IMR-90 (cell line): Measurements from ENCODE around the gene GPLD1. TPM values are rescaled to one million over a fixed set of nuclear protein-coding genes. Genes with fewer than 3 reads are reported as not detected.

Experiments used
- ATAC-seq: fragments of 200-7000 bp; cut with Tn5 transposase; 2 replicates; pipeline ENCODE4 v1.9.1; 2020; ENCODE audit warnings: low read depth, mild to moderate bottlenecking, moderate library complexity
- BruUV-seq: library from RNA; stranded (reverse); fragments of 400-500 nt; replicated peaks from 2 replicates; lab custom pipeline; 2021; lab: Mats Ljungman, UMichigan
- CTCF ChIA-PET: fragments of 300-600 bp; formaldehyde crosslinking; extraction: SDS; loops from one replicate; lab custom pipeline; 2021; ENCODE audit warnings: antibody characterized with exemption; lab: Yijun Ruan, JAX
- POLR2A ChIA-PET: fragments of 300-600 bp; sonication (Branson Sonifier 250); formaldehyde crosslinking; loops from one replicate; lab custom pipeline; 2022; ENCODE audit warnings: antibody characterized with exemption; ENCODE audit not compliant: unreplicated experiment; lab: Charles Lee
- DNase-seq: peaks from one replicate; pipeline ENCODE4 v3.0.0; 2013
- H2AFZ ChIP-seq: replicated peaks from 2 replicates; pipeline ENCODE3; 2013; ENCODE audit warnings: low read length, mild to moderate bottlenecking; ENCODE audit not compliant: poor library complexity
- H2AK5ac ChIP-seq: 2 replicates; pipeline ENCODE4 v1.6.1; 2013; ENCODE audit warnings: low read depth, low read length, inconsistent platforms
- H2AK9ac ChIP-seq: replicated peaks from 2 replicates; pipeline ENCODE3; 2013; ENCODE audit warnings: mild to moderate bottlenecking, low read depth, low read length, moderate library complexity; ENCODE audit not compliant: poor library complexity
- H2BK120ac ChIP-seq: 2 replicates; pipeline ENCODE4 v1.6.1; 2013; ENCODE audit warnings: low read depth, low read length, inconsistent platforms
- H2BK15ac ChIP-seq: 3 replicates; pipeline ENCODE4 v1.6.1; 2013; ENCODE audit warnings: low read depth, low read length, inconsistent platforms
- H2BK20ac ChIP-seq: 2 replicates; pipeline ENCODE4 v1.6.1; 2013; ENCODE audit warnings: low read depth, mild to moderate bottlenecking, inconsistent platforms, low read length, moderate library complexity
- H2BK5ac ChIP-seq: 2 replicates; pipeline ENCODE4 v1.6.1; 2013; ENCODE audit warnings: mild to moderate bottlenecking, low read depth, low read length, inconsistent platforms; ENCODE audit not compliant: poor library complexity, severe bottlenecking
- H3K14ac ChIP-seq: replicated peaks from 2 replicates; pipeline ENCODE4 v1.6.1; 2013; ENCODE audit warnings: low read depth, low read length, inconsistent platforms
- H3K18ac ChIP-seq: 2 replicates; pipeline ENCODE4 v1.6.1; 2013; ENCODE audit warnings: low read depth, low read length, control low read depth
- H3K23ac ChIP-seq: 2 replicates; pipeline ENCODE4 v1.6.1; 2013; ENCODE audit warnings: low read depth, low read length, inconsistent platforms
- H3K27ac ChIP-seq: 2 replicates; pipeline ENCODE4 v1.5.1; 2013; ENCODE audit warnings: mild to moderate bottlenecking, control low read depth, low read length; ENCODE audit not compliant: insufficient read depth
- H3K27me3 ChIP-seq: 2 replicates; pipeline ENCODE4 v1.6.1; 2013; ENCODE audit warnings: low read length; ENCODE audit not compliant: control insufficient read depth, insufficient read depth
- H3K36me3 ChIP-seq: 2 replicates; pipeline ENCODE4 v1.6.1; 2013; ENCODE audit warnings: low read length, mixed read lengths; ENCODE audit not compliant: control insufficient read depth, insufficient read depth
- H3K4ac ChIP-seq: 2 replicates; pipeline ENCODE4 v1.6.1; 2013; ENCODE audit warnings: low read depth, low read length, inconsistent platforms
- H3K4me1 ChIP-seq: 2 replicates; pipeline ENCODE4 v1.6.1; 2013; ENCODE audit warnings: low read length, mixed read lengths; ENCODE audit not compliant: control insufficient read depth, insufficient read depth
- H3K4me2 ChIP-seq: 2 replicates; pipeline ENCODE4 v1.6.1; 2013; ENCODE audit warnings: low read depth, mild to moderate bottlenecking, control low read depth, low read length, moderate library complexity
- H3K4me3 ChIP-seq: 2 replicates; pipeline ENCODE4 v1.5.1; 2013; ENCODE audit warnings: low read depth, mild to moderate bottlenecking, control low read depth, low read length, moderate library complexity; ENCODE audit not compliant: insufficient read depth
- H3K56ac ChIP-seq: 2 replicates; pipeline ENCODE4 v1.6.1; 2013; ENCODE audit warnings: low read length, inconsistent platforms; ENCODE audit not compliant: insufficient read depth; ENCODE audit errors: extremely low read depth
- H3K79me1 ChIP-seq, 2 experiments: 2 replicates each; pipeline ENCODE4 v1.6.1; 2013; ENCODE audit warnings: low read length in 2 of 2, inconsistent platforms in 1 of 2, low read depth in 1 of 2
- H3K9ac ChIP-seq: 2 replicates; pipeline ENCODE4 v1.6.1; 2013; ENCODE audit warnings: low read depth, low read length, control low read depth
- H3K9me1 ChIP-seq: 2 replicates; pipeline ENCODE4 v1.6.1; 2013; ENCODE audit warnings: low read length, inconsistent platforms; ENCODE audit not compliant: insufficient read depth
- H3K9me3 ChIP-seq: 2 replicates; pipeline ENCODE4 v1.6.1; 2013; ENCODE audit warnings: low read length; ENCODE audit not compliant: control insufficient read depth, insufficient read depth
- H4K20me1 ChIP-seq: 2 replicates; pipeline ENCODE4 v1.6.1; 2013; ENCODE audit warnings: low read length, inconsistent platforms; ENCODE audit not compliant: insufficient read depth
- H4K5ac ChIP-seq: 2 replicates; pipeline ENCODE4 v1.6.1; 2013; ENCODE audit warnings: mild to moderate bottlenecking, low read depth, low read length, control low read depth
- H4K8ac ChIP-seq, 2 experiments: 2 replicates each; pipeline ENCODE4 v1.6.1; 2013; ENCODE audit warnings: low read depth in 2 of 2, low read length in 2 of 2, control low read depth in 1 of 2, inconsistent platforms in 1 of 2
- H4K91ac ChIP-seq: 2 replicates; pipeline ENCODE4 v1.6.1; 2013; ENCODE audit warnings: low read depth, low read length, inconsistent platforms; ENCODE audit not compliant: insufficient read depth
- MAFK ChIP-seq: IDR thresholded peaks from 2 replicates; pipeline ENCODE4 v1.6.1; 2012; ENCODE audit warnings: low read depth, low read length, improper control_type of control experiment
- RAD21 ChIP-seq: IDR thresholded peaks from 2 replicates; pipeline ENCODE4 v1.6.1; 2012; ENCODE audit warnings: low read length, improper control_type of control experiment
- RCOR1 ChIP-seq: IDR thresholded peaks from 2 replicates; pipeline ENCODE4 v1.6.1; 2012; ENCODE audit warnings: mild to moderate bottlenecking, low read length, improper control_type of control experiment; ENCODE audit not compliant: insufficient replicate concordance
- RFX5 ChIP-seq: IDR thresholded peaks from 2 replicates; pipeline ENCODE4 v1.8.0; 2012; ENCODE audit warnings: low read depth, mild to moderate bottlenecking, low read length, moderate library complexity
- WGBS, 2 experiments: methylation state at CpG; one replicate each; pipeline versions ENCODE4 v1.1.5 to v1.1.7; 2013; ENCODE audit warnings: missing lambda C conversion rate in 2 of 2; ENCODE audit not compliant: insufficient read length in 1 of 2; ENCODE audit errors: extremely low coverage in 2 of 2; 5-methylcytosine and 5-hydroxymethylcytosine counted together
- dilution Hi-C: fragments of 300-500 bp; cut with HindIII; formaldehyde crosslinking; loops from one replicate; pipeline ENCODE4 v1.14.3; 2018; ENCODE audit warnings: low sequenced_read_pairs; ENCODE audit not compliant: unreplicated experiment
- in situ Hi-C: fragments of 300-500 bp; cut with MboI; formaldehyde crosslinking; loops from 3 replicates; pipeline ENCODE4 v1.14.3; 2019; ENCODE audit warnings: low sequenced_read_pairs, inconsistent platforms, mixed read lengths
- intact Hi-C: fragments of 100-400 bp; cut with micrococcal nuclease; formaldehyde crosslinking; loops from 2 replicates; pipeline ENCODE4 v1.10.0; 2022
- polyA plus RNA-seq, 3 experiments: library from polyadenylated mRNA; depleted of rRNA; stranded (reverse); fragments of >200 nt; gene quantifications; 2 replicates each; pipeline ENCODE4 v1.2.3, GENCODE V29; 2012; ENCODE audit warnings: low replicate concordance in 1 of 3
- total RNA-seq: library from RNA; depleted of rRNA; stranded (reverse); fragments of >200 nt; gene quantifications from 2 replicates; pipeline ENCODE4 v1.2.3, GENCODE V29; 2012
- TF ChIP-seq, protein P1 (sequence below): fragments of 150-350 bp; IDR thresholded peaks from 2 replicates; pipeline ENCODE4 v1.6.1; 2017; ENCODE audit warnings: mild to moderate bottlenecking, antibody characterized with exemption, low read length, low read depth
- TF ChIP-seq, protein P2 (sequence below): conservative IDR thresholded peaks from 2 replicates; pipeline ENCODE4 v1.5.1; 2012; ENCODE audit warnings: mild to moderate bottlenecking, low read depth, low read length, improper control_type of control experiment

GPLD1 gene
- total and polyA plus RNA-seq, 2 of the 4 experiments (the other 2 are of a cell fraction), result 0.05 to 0.18 TPM

- TF ChIP-seq, protein P1, sequence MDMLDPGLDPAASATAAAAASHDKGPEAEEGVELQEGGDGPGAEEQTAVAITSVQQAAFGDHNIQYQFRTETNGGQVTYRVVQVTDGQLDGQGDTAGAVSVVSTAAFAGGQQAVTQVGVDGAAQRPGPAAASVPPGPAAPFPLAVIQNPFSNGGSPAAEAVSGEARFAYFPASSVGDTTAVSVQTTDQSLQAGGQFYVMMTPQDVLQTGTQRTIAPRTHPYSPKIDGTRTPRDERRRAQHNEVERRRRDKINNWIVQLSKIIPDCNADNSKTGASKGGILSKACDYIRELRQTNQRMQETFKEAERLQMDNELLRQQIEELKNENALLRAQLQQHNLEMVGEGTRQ, result no peak
Observed at GRCh38 chr6:24489470-24489869, at the start of gene GPLD1 (continued).

DNA sequence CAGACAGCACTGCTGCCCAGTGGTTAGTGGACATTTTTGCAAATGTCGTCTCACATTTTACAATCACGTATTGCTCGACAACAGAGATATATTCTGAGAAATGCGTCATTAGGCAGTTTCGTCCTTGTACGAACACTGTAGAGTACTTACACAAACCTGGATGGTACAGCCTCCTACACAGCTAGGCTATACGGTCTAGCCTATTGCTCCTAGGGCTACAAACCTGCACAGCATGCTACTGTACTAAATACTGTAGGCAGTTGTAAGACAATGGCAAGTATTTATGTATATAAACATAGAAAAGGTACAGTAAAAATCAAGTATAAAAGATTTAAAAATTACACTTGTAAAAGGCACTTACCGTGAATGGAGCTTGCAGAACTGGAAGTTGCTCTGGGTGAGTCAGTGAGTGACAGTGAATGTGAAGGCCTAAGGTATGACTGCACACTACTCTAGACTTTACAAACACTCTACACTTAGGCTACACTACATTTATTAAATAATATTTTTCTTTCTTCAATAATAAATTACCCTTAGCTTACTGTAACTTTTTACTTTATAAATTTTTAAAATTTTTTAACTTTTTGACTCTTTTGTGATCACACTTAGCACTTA, 48.5 kb upstream of the GPLD1 start:
- Histone ChIP-seq H3K9me1 (no peaks in the 10 kb centered on the region), H4K8ac (no peak overlapping the region), H3K4me2 (no peak overlapping the region), H2BK15ac (no peak overlapping the region), H4K5ac (no peak overlapping the region), H2AK9ac (no peak overlapping the region), H4K20me1 (no peaks in the 10 kb centered on the region), H3K23ac (no peak overlapping the region), H2BK5ac (no peak overlapping the region), H3K14ac (no peak overlapping the region), H2BK120ac (no peak overlapping the region), H3K18ac (no peak overlapping the region), H3K4ac (no peak overlapping the region), H4K91ac (no peak overlapping the region), H3K27ac (no peak overlapping the region), H3K56ac (no peak overlapping the region), H3K4me1 (no peaks in the 10 kb centered on the region), H3K9ac (no peak overlapping the region), H2BK20ac (no peak overlapping the region), H3K36me3 (no peaks in the 10 kb centered on the region), H3K79me1 (no peaks in the 10 kb centered on the region), H3K27me3 (no peaks in the 10 kb centered on the region), H2AFZ (no peak overlapping the region), H3K4me3 (no peak overlapping the region), H2AK5ac (no peak overlapping the region), H3K9me3 (no peaks in the 10 kb centered on the region)
- in situ Hi-C loops (no loop called here), dilution Hi-C loops (no loop called here), intact Hi-C loops (no loop called here)
- ChIA-PET CTCF (interaction anchor here (0.7 kb wide), 1 partner anchor 24 kb away, joined by 3 read pairs; no protein-coding TSS in a partner anchor), POLR2A (interaction anchor here (0.6 kb wide), 1 partner anchor 131 kb away, joined by 3 read pairs; no protein-coding TSS in a partner anchor)
- peak; percentile 15 for DNase-seq
- TF ChIP-seq RCOR1 (no peak), RAD21 (no peak), RFX5 (no peak), MAFK (no peak)
- TF ChIP-seq, protein P2, sequence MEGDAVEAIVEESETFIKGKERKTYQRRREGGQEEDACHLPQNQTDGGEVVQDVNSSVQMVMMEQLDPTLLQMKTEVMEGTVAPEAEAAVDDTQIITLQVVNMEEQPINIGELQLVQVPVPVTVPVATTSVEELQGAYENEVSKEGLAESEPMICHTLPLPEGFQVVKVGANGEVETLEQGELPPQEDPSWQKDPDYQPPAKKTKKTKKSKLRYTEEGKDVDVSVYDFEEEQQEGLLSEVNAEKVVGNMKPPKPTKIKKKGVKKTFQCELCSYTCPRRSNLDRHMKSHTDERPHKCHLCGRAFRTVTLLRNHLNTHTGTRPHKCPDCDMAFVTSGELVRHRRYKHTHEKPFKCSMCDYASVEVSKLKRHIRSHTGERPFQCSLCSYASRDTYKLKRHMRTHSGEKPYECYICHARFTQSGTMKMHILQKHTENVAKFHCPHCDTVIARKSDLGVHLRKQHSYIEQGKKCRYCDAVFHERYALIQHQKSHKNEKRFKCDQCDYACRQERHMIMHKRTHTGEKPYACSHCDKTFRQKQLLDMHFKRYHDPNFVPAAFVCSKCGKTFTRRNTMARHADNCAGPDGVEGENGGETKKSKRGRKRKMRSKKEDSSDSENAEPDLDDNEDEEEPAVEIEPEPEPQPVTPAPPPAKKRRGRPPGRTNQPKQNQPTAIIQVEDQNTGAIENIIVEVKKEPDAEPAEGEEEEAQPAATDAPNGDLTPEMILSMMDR, result no peak
- no TSS peak for BruUV-seq
- 100% methylated on average over 1 of the region's 8 CpGs; no CpG with 5 or more reads in 1 of the 2 experiments for WGBS, 2 experiments
- ATAC-seq, result no peak
